ENCODE results near the gene ACOXL.

DNA sequence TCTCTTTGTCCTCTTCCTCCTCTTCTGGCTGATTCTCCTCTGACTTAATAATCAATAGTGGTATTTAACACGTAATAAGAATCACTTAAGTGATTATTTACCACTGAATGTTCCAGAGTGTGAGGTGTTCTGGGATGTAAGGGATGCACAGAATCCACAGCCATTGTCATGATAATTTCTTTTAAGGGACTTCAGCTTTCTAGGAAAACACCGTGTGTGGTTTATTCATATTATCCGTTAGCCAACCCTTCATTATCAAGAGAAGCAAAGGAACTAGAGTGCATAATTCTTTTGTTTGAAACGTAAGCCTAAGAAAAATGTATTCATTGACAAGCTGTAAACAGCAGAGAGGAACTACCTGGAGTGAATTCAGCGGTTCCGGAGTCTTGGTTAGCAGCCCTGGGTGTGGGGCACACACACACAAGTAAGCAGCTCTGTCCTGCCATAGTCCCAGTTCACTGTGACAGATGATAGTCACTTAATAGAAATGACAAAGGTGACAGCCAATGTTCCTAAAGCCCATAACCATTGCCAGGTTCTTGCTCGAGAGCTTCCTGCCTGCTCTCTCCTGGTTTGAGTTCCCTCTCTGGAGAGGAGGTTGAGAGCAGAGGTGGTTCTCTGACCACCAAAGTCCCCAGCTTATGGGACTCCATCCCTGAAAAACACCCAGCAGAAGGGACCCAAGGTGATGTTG lies 101.9 kb downstream of the ACOXL start:
- TF ChIP-seq POLR2A (IDR thresholded peaks at IDR 0.05; ENCODE audit: low read depth, low read length), result no peak
- TF ChIP-seq POLR2AphosphoS5 (IDR thresholded peaks at IDR 0.05; ENCODE audit: low read depth, low read length), result no peak
- no peak for TF ChIP-seq TAF1 (IDR thresholded peaks at IDR 0.05; ENCODE audit: low read depth, low read length)
- TF ChIP-seq SPI1 (IDR thresholded peaks at IDR 0.05; ENCODE audit: low read depth, low read length), result no peak
- TF ChIP-seq PAX5 (IDR thresholded peaks at IDR 0.05; ENCODE audit: insufficient read depth, low read length, severe bottlenecking), result no peak
- TF ChIP-seq POU2F2 (IDR thresholded peaks at IDR 0.05; ENCODE audit: low read depth, low read length), result no peak
